HepG2 (cell line): ENCODE measurements around the gene SF3A2. TPM values are rescaled to one million over a fixed set of nuclear protein-coding genes. Genes with fewer than 3 reads are reported as not detected.

ENCODE experiments used
- GABPB1 ChIP-seq: IDR thresholded peaks from 2 replicates; pipeline ENCODE4 v1.6.1; 2016; ENCODE audit warnings: mild to moderate bottlenecking, missing genetic modification reagents, moderate library complexity, missing compliant biosample characterization
- HNRNPLL ChIP-seq: fragments of 200-400 bp; formaldehyde crosslinking; IDR thresholded peaks from 2 replicates; pipeline ENCODE4 v1.6.1; 2017; ENCODE audit warnings: mild to moderate bottlenecking, low read depth, low read length; ENCODE audit not compliant: poor library complexity, severe bottlenecking
- KDM3A ChIP-seq: IDR thresholded peaks from 2 replicates; pipeline ENCODE4 v1.6.1; 2018; ENCODE audit warnings: low read depth, missing compliant biosample characterization
- LRRFIP1 ChIP-seq: sonication (generic); formaldehyde crosslinking; conservative IDR thresholded peaks from 2 replicates; pipeline ENCODE4 v1.4.0; 2020; ENCODE audit warnings: missing genetic modification reagents
- MED13 ChIP-seq: sonication (generic); formaldehyde crosslinking; IDR thresholded peaks from 2 replicates; pipeline ENCODE4 v1.5.0; 2020; ENCODE audit warnings: missing genetic modification reagents
- MEF2D ChIP-seq: sonication (generic); formaldehyde crosslinking; IDR thresholded peaks from 2 replicates; pipeline ENCODE4 v1.5.1; 2020; ENCODE audit warnings: mild to moderate bottlenecking, missing genetic modification reagents
- MEIS1 ChIP-seq: sonication (generic); formaldehyde crosslinking; IDR thresholded peaks from 2 replicates; pipeline ENCODE4 v1.9.0; 2021; ENCODE audit warnings: mild to moderate bottlenecking, missing genetic modification reagents, moderate library complexity, borderline replicate concordance
- PPARG ChIP-seq: conservative IDR thresholded peaks from 2 replicates; pipeline ENCODE4 v1.6.1; 2016; ENCODE audit warnings: missing biosample characterization, missing genetic modification reagents
- RAD21 ChIP-seq: fragments of 450-650 bp; formaldehyde crosslinking; IDR thresholded peaks from 2 replicates; pipeline ENCODE4 v1.5.0; 2020; ENCODE audit warnings: mild to moderate bottlenecking
- SKIL ChIP-seq: sonication (generic); formaldehyde crosslinking; IDR thresholded peaks from 2 replicates; pipeline ENCODE4 v1.8.0; 2022; ENCODE audit warnings: missing genetic modification reagents, mild to moderate bottlenecking, moderate library complexity, borderline replicate concordance
- SP4 ChIP-seq: sonication (generic); formaldehyde crosslinking; IDR thresholded peaks from 2 replicates; pipeline ENCODE4 v1.8.1; 2023; ENCODE audit warnings: mild to moderate bottlenecking, missing genetic modification reagents
- TFDP2 ChIP-seq: sonication (generic); formaldehyde crosslinking; IDR thresholded peaks from 2 replicates; pipeline ENCODE4 v1.4.0; 2020; ENCODE audit warnings: missing genetic modification reagents
- ZNF256 ChIP-seq: sonication (generic); formaldehyde crosslinking; conservative IDR thresholded peaks from 2 replicates; pipeline ENCODE4 v1.4.0; 2020; ENCODE audit warnings: missing genetic modification reagents
- ZNF260 ChIP-seq: sonication (generic); formaldehyde crosslinking; IDR thresholded peaks from 2 replicates; pipeline ENCODE4 v1.4.0; 2020; ENCODE audit warnings: missing genetic modification reagents, low read depth, mild to moderate bottlenecking, borderline replicate concordance
- ZNF264 ChIP-seq: sonication (generic); formaldehyde crosslinking; IDR thresholded peaks from 2 replicates; pipeline ENCODE4 v1.4.0; 2020; ENCODE audit warnings: missing genetic modification reagents
- ZNF549 ChIP-seq: sonication (generic); formaldehyde crosslinking; IDR thresholded peaks from 2 replicates; pipeline ENCODE4 v1.5.0; 2020; ENCODE audit warnings: missing genetic modification reagents
- polyA plus RNA-seq, 8 experiments: library from polyadenylated mRNA; depleted of rRNA in 3 of 8; stranded (reverse) in 7 of 8; unstranded in 1 of 8; fragments of >200 nt; fragmentation: Illumina TruSeq in 4 of 8; extraction: Trizol in 4 of 8; gene quantifications; 2 replicates each; pipeline versions ENCODE4 v1.2.1 to v1.2.3, GENCODE V29; 2011 to 2016; ENCODE audit warnings: low read depth in 4 of 8, missing spikeins in 1 of 8, mixed read lengths in 1 of 8; ENCODE audit not compliant: insufficient read depth in 1 of 8
- total RNA-seq, 5 experiments: library from RNA; depleted of rRNA; stranded (reverse); fragments of >200 nt; fragmentation: Illumina TruSeq; extraction: Trizol; gene quantifications; 2 replicates each; pipeline ENCODE4 v1.2.3, GENCODE V29; 2016; ENCODE audit warnings: low read depth in 1 of 5
- TF ChIP-seq, protein P1 (sequence below): sonication (generic); formaldehyde crosslinking; IDR thresholded peaks from 2 replicates; pipeline ENCODE4 v1.4.0; 2020; ENCODE audit warnings: mild to moderate bottlenecking, missing genetic modification reagents
- TF ChIP-seq, protein P2 (sequence below): sonication (generic); formaldehyde crosslinking; IDR thresholded peaks from 2 replicates; pipeline ENCODE4 v1.8.1; 2023; ENCODE audit warnings: mild to moderate bottlenecking, moderate library complexity, missing genetic modification reagents
- TF ChIP-seq, protein P3 (sequence below): sonication (generic); formaldehyde crosslinking; IDR thresholded peaks from 2 replicates; pipeline ENCODE4 v1.5.0; 2020; ENCODE audit warnings: mild to moderate bottlenecking, missing genetic modification reagents

SF3A2 gene
- total and polyA plus RNA-seq, 2 of the 13 experiments (the other 11 are each of a cell fraction or from before 2014, with no cell fraction given): 8.6 to 8.8 TPM

GRCh38 chr19:2270423-2271233 is 34.0 kb downstream of the SF3A2 start (continued):
- TF ChIP-seq SKIL (CRISPR knock-in tag) (no peak), ZNF256 (CRISPR knock-in tag) (no peak), TFDP2 (peak; percentile 28; the same call in 1 of the 2 replicates), ZNF260 (CRISPR knock-in tag) (no peak), SP4 (CRISPR knock-in tag) (no peak), MEIS1 (CRISPR knock-in tag) (no peak), GABPB1 (peak; percentile 57), ZNF264 (CRISPR knock-in tag) (no peak), ZNF549 (CRISPR knock-in tag) (no peak), MED13 (CRISPR knock-in tag) (0 out of 2 replicates have a peak, but pooled peaks have one; percentile 27), RAD21 (peak; percentile 54; the same call in 1 of the 2 replicates), MEF2D (CRISPR knock-in tag) (no peak), KDM3A (peak; percentile 13; the same call in 1 of the 2 replicates), LRRFIP1 (no peak), PPARG (CRISPR knock-in tag) (no peak), HNRNPLL (peak; percentile 28)
- TF ChIP-seq, protein P1, sequence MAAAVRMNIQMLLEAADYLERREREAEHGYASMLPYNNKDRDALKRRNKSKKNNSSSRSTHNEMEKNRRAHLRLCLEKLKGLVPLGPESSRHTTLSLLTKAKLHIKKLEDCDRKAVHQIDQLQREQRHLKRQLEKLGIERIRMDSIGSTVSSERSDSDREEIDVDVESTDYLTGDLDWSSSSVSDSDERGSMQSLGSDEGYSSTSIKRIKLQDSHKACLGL: no peak
- TF ChIP-seq, protein P2, sequence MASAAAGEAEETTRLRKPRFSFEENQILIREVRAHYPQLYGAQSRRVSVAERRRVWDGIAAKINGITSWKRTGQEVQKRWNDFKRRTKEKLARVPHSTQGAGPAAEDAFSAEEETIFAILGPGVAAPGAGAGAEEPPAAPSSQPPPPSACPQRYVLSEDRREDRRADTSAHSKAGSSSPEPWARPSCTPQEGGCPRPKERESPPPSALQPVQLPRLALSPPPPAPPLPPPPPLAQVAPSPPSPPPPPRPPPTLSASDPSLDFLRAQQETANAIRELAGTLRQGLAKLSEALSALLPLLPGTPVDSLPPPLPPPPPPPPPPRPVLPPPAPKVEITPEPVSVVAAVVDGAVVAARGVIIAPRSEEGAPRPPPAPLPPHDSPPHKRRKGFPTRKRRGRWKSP (CRISPR knock-in tag): peak; percentile 64
- TF ChIP-seq, protein P3, sequence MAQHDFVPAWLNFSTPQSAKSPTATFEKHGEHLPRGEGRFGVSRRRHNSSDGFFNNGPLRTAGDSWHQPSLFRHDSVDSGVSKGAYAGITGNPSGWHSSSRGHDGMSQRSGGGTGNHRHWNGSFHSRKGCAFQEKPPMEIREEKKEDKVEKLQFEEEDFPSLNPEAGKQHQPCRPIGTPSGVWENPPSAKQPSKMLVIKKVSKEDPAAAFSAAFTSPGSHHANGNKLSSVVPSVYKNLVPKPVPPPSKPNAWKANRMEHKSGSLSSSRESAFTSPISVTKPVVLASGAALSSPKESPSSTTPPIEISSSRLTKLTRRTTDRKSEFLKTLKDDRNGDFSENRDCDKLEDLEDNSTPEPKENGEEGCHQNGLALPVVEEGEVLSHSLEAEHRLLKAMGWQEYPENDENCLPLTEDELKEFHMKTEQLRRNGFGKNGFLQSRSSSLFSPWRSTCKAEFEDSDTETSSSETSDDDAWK (CRISPR knock-in tag): no peak
